Progenitor cell of endocrine pancreas (in vitro differentiated cells): ENCODE results near the gene WDR59. TPM values are rescaled to one million over a fixed set of nuclear protein-coding genes. Genes with fewer than 3 reads are reported as not detected.

Source experiments
- DNase-seq: peaks from one replicate; pipeline ENCODE4 v3.0.0; 2021; ENCODE audit warnings: low spot score; ENCODE audit not compliant: unreplicated experiment
- H3K27ac Mint-ChIP-seq: 2 replicates; pipeline ENCODE4 v1.8.0; 2021; ENCODE audit warnings: mild to moderate bottlenecking, moderate library complexity, mixed read lengths
- H3K27me3 Mint-ChIP-seq: 2 replicates; pipeline ENCODE4 v1.8.0; 2021; ENCODE audit warnings: mixed read lengths
- H3K36me3 Mint-ChIP-seq: 2 replicates; pipeline ENCODE4 v1.8.0; 2022; ENCODE audit warnings: mixed read lengths; ENCODE audit not compliant: insufficient read depth
- H3K4me1 Mint-ChIP-seq: 2 replicates; pipeline ENCODE4 v1.8.0; 2021; ENCODE audit warnings: low read depth, mixed read lengths
- H3K4me3 Mint-ChIP-seq: 2 replicates; pipeline ENCODE4 v1.8.0; 2021; ENCODE audit warnings: low read depth, mild to moderate bottlenecking, moderate library complexity, mixed read lengths
- H3K9me3 Mint-ChIP-seq: 2 replicates; pipeline ENCODE4 v1.8.0; 2021; ENCODE audit warnings: low read depth, mixed read lengths
- total RNA-seq: library from RNA; stranded (reverse); gene quantifications from 2 replicates; pipeline ENCODE4 v1.2.1, GENCODE V29; 2021
- TF ChIP-seq, protein P1 (sequence below): fragments of 200-600 bp; sonication (generic); IDR thresholded peaks from one replicate; pipeline ENCODE4 v1.5.0; 2021; ENCODE audit warnings: antibody characterized with exemption, mild to moderate bottlenecking; ENCODE audit not compliant: unreplicated experiment

WDR59 gene
- total RNA-seq, 1 donor from 2014 or later, result 154 TPM

- no peak overlapping the region for H3K27ac Mint-ChIP-seq
- no peak overlapping the region for H3K4me3 Mint-ChIP-seq
Observed at GRCh38 chr16:74903901-74904678, 80.8 kb downstream of the WDR59 start.

DNA sequence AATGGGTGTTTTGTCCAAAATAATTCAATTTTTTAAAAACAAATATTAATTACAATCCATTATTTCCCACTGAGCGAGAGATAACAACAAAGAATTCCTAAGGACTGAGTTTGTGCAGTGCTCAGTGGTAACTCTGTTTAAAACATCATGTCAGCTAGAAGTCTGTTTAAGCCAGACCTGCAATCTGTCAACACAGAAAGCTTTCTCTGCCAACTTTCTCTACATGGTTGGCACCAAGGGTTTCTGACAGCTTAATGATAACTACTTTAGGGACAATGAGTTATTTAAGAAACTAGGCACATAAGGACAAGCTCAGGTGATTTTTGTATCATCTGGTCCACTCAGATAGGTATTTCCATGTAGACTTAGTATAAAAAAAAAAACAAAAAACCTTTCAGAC, 81.8 kb downstream of the WDR59 start:
- no peaks in the 10 kb centered on the region for H3K27me3 Mint-ChIP-seq
- no peak for DNase-seq
- TF ChIP-seq, protein P1, sequence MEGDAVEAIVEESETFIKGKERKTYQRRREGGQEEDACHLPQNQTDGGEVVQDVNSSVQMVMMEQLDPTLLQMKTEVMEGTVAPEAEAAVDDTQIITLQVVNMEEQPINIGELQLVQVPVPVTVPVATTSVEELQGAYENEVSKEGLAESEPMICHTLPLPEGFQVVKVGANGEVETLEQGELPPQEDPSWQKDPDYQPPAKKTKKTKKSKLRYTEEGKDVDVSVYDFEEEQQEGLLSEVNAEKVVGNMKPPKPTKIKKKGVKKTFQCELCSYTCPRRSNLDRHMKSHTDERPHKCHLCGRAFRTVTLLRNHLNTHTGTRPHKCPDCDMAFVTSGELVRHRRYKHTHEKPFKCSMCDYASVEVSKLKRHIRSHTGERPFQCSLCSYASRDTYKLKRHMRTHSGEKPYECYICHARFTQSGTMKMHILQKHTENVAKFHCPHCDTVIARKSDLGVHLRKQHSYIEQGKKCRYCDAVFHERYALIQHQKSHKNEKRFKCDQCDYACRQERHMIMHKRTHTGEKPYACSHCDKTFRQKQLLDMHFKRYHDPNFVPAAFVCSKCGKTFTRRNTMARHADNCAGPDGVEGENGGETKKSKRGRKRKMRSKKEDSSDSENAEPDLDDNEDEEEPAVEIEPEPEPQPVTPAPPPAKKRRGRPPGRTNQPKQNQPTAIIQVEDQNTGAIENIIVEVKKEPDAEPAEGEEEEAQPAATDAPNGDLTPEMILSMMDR, result no peak
- H3K4me1 Mint-ChIP-seq, result no peaks in the 10 kb centered on the region
- peaks cover 35% of the 10 kb centered on the region for H3K36me3 Mint-ChIP-seq
- no peak overlapping the region for H3K27ac Mint-ChIP-seq
- H3K9me3 Mint-ChIP-seq, result peaks cover 3% of the 10 kb centered on the region
- H3K4me3 Mint-ChIP-seq, result no peak overlapping the region

More at GRCh38 chr16:74903901-74904678, 80.8 kb downstream of the WDR59 start:
- Mint-ChIP-seq H3K27me3 (no peaks in the 10 kb centered on the region), H3K36me3 (peaks cover 39% of the 10 kb centered on the region), H3K9me3 (peaks cover 3% of the 10 kb centered on the region), H3K4me1 (no peaks in the 10 kb centered on the region)
- no peak for DNase-seq
- TF ChIP-seq, protein P1, result no peak

- Mint-ChIP-seq H3K4me1 (no peaks in the 10 kb centered on the region), H3K27ac (no peak overlapping the region), H3K36me3 (peaks cover 26% of the 10 kb centered on the region), H3K9me3 (peaks cover under 1% of the 10 kb centered on the region), H3K4me3 (no peak overlapping the region), H3K27me3 (no peaks in the 10 kb centered on the region)
- no peak for DNase-seq
- TF ChIP-seq, protein P1, result no peak
Observed at GRCh38 chr16:74902161-74902560, 82.8 kb downstream of the WDR59 start.

DNA sequence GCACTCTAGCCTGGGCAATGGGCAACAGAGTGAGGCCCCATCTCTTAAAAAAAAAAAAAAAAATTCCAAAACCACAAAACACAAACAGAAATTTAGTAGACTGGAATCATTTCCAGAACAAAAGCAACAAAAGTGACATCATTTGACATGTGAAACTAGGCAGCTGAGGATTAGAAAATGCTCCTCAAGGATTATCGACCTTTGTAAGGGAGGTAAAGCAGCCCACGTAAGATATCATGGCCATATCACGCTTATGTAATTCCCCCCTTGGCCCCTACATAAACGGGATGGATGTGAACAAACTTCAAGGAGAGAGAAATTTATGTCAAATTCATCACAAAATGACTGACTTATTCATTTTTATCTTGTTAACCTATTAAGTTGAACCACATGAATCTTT, 83.3 kb downstream of the WDR59 start:
- no peaks in the 10 kb centered on the region for H3K27me3 Mint-ChIP-seq
- H3K4me3 Mint-ChIP-seq, result no peak overlapping the region
- no peaks in the 10 kb centered on the region for H3K9me3 Mint-ChIP-seq
- peaks cover 20% of the 10 kb centered on the region for H3K36me3 Mint-ChIP-seq
- no peak for DNase-seq
- TF ChIP-seq, protein P1, result no peak
- H3K4me1 Mint-ChIP-seq, result no peaks in the 10 kb centered on the region
- no peak overlapping the region for H3K27ac Mint-ChIP-seq

DNA sequence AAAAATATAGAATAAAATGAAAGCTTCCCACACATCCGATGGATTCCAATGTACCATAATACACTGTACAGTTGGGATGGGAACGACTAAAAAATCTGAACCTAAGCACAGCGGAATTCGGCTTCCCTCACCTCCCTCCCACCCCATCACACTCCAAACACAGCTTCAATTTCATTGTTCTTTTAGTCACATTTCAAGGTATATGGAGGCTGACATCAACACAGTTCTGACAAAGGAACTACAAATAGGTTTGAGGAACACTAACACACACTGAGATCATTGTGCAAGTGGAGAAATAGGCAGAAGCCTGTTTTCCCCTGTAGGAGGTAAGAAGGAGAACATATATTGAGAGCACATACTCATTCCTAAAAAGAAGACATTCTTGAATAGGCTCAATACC, 85.1 kb downstream of the WDR59 start:
- H3K36me3 Mint-ChIP-seq, result peaks cover 15% of the 10 kb centered on the region
- TF ChIP-seq, protein P1, result no peak
- H3K4me1 Mint-ChIP-seq, result peaks cover under 1% of the 10 kb centered on the region
- no peak for DNase-seq
- H3K4me3 Mint-ChIP-seq, result no peak overlapping the region
- H3K27me3 Mint-ChIP-seq, result no peaks in the 10 kb centered on the region
- no peaks in the 10 kb centered on the region for H3K9me3 Mint-ChIP-seq
- no peak overlapping the region for H3K27ac Mint-ChIP-seq
